GM10266 (cell line): ENCODE results near the gene HDAC9.

Experiments
- DNase-seq: peaks from one replicate; pipeline ENCODE4 v3.0.0; 2012; ENCODE audit errors: extremely low spot score
- CTCF ChIP-seq: IDR thresholded peaks from 2 replicates; pipeline ENCODE4 v1.5.1; 2012; ENCODE audit warnings: mild to moderate bottlenecking, low read depth; ENCODE audit not compliant: control insufficient read depth, insufficient read depth; ENCODE audit errors: missing control alignments

Gene HDAC9

GRCh38 chr7:18580950-18581349, 85.4 kb downstream of the HDAC9 start:
- DNase-seq = no peak
- no peak for TF ChIP-seq CTCF

DNA sequence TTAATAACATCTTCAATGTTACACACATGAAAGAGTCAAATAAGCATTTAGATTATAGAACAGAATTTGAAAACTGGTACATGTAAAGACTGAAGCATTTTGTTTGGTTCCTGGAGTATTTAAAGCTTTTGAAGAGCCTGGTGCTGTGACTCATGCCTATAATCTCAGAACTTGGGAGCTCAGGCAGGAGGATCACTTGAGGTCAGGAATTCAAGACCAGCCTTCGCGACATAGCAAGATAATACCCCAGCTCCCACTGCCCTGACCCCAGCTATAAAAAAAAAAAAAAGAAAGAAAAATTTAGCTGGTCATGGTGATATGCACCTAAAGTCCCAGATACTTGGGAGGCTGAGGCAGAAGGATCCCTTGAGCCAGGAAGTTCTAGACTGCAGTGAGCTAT, 87.8 kb downstream of the HDAC9 start:
- TF ChIP-seq CTCF = no peak
- DNase-seq = no peak

DNA sequence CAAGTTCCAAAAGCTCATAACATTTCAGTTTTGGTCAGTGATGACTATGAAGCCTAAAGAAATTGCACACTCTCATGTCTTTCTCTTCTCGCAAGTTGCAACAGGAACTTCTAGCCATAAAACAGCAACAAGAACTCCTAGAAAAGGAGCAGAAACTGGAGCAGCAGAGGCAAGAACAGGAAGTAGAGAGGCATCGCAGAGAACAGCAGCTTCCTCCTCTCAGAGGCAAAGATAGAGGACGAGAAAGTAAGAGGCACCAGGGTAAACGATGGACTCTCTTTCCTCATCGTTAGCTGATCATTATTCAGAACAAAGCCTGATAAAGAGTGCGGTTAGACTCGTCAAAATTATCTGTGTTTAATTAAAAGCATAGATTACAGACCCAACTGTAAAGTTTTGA, 94.7 kb downstream of the HDAC9 start:
- no peak for TF ChIP-seq CTCF
- no peak for DNase-seq

DNA sequence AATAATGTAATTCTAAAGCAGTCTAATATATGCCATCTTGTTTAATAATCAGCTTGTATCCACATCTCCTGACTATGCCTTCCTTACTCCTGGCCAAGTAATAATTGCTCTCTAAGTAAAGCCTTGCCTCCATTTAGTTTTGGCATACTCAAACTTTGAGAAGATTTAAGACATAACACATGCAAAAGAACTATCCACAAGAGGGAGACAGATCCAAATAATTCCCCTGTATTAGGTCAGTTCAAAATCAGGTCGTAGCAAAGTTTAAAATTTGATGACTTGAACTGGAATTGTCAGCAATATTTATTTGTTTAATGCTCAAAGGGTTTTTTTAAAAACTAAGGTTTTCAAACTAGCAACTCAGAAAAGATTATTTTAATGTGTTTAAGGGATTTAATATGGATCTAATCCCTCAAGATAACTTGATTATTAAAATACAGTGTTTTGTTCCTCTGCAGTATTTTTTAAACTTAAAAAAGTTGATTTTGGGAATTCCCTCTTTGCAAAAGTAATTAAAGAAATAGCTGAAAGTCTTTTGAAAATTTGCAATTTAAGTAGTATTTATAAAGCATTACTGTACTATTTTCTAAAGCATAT, 95.3 kb downstream of the HDAC9 start:
- DNase-seq = no peak
- peak; percentile 40 for TF ChIP-seq CTCF

GRCh38 chr7:18593602-18594279, 98.2 kb downstream of the HDAC9 start:
- DNase-seq = no peak
- no peak for TF ChIP-seq CTCF

- DNase-seq = no peak
- TF ChIP-seq CTCF = no peak
Observed at GRCh38 chr7:18597754-18598153, 102.2 kb downstream of the HDAC9 start.

DNA sequence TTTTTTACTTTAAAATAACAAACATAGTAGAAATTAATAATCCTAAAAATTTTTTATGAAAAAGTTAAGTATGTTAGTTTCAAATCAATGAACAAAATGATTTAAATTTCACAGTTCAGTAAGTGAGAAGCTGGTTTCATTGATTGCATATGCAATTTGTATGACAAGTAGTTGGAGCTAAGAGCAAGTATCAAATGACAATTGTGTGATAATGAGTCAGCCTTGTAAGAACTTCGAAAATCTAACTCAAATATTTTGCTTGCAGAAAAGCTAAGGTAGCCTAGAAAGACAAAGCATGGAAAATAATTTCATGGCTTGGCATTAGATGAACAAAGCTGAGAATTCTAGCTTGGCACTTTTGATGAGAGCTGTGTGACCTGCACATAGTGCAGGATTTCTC, 111.5 kb downstream of the HDAC9 start:
- no peak for DNase-seq
- no peak for TF ChIP-seq CTCF
